IMR-90 (cell line): ENCODE data around the gene NDUFB4. TPM values are rescaled to one million over a fixed set of nuclear protein-coding genes. Genes with fewer than 3 reads are reported as not detected.

Experiments
- ATAC-seq: fragments of 200-7000 bp; cut with Tn5 transposase; 2 replicates; pipeline ENCODE4 v1.9.1; 2020; ENCODE audit warnings: low read depth, mild to moderate bottlenecking, moderate library complexity
- BruUV-seq: library from RNA; stranded (reverse); fragments of 400-500 nt; replicated peaks from 2 replicates; lab custom pipeline; 2021; lab: Mats Ljungman, UMichigan
- CTCF ChIA-PET: fragments of 300-600 bp; formaldehyde crosslinking; extraction: SDS; loops from one replicate; lab custom pipeline; 2021; ENCODE audit warnings: antibody characterized with exemption; lab: Yijun Ruan, JAX
- POLR2A ChIA-PET: fragments of 300-600 bp; sonication (Branson Sonifier 250); formaldehyde crosslinking; loops from one replicate; lab custom pipeline; 2022; ENCODE audit warnings: antibody characterized with exemption; ENCODE audit not compliant: unreplicated experiment; lab: Charles Lee
- DNase-seq: peaks from one replicate; pipeline ENCODE4 v3.0.0; 2013
- H2AFZ ChIP-seq: replicated peaks from 2 replicates; pipeline ENCODE3; 2013; ENCODE audit warnings: low read length, mild to moderate bottlenecking; ENCODE audit not compliant: poor library complexity
- H2AK5ac ChIP-seq: 2 replicates; pipeline ENCODE4 v1.6.1; 2013; ENCODE audit warnings: low read depth, low read length, inconsistent platforms
- H2AK9ac ChIP-seq: replicated peaks from 2 replicates; pipeline ENCODE3; 2013; ENCODE audit warnings: mild to moderate bottlenecking, low read depth, low read length, moderate library complexity; ENCODE audit not compliant: poor library complexity
- H2BK120ac ChIP-seq: 2 replicates; pipeline ENCODE4 v1.6.1; 2013; ENCODE audit warnings: low read depth, low read length, inconsistent platforms
- H2BK15ac ChIP-seq: 3 replicates; pipeline ENCODE4 v1.6.1; 2013; ENCODE audit warnings: low read depth, low read length, inconsistent platforms
- H2BK20ac ChIP-seq: 2 replicates; pipeline ENCODE4 v1.6.1; 2013; ENCODE audit warnings: low read depth, mild to moderate bottlenecking, inconsistent platforms, low read length, moderate library complexity
- H2BK5ac ChIP-seq: 2 replicates; pipeline ENCODE4 v1.6.1; 2013; ENCODE audit warnings: mild to moderate bottlenecking, low read depth, low read length, inconsistent platforms; ENCODE audit not compliant: poor library complexity, severe bottlenecking
- H3K14ac ChIP-seq: replicated peaks from 2 replicates; pipeline ENCODE4 v1.6.1; 2013; ENCODE audit warnings: low read depth, low read length, inconsistent platforms
- H3K18ac ChIP-seq: 2 replicates; pipeline ENCODE4 v1.6.1; 2013; ENCODE audit warnings: low read depth, low read length, control low read depth
- H3K23ac ChIP-seq: 2 replicates; pipeline ENCODE4 v1.6.1; 2013; ENCODE audit warnings: low read depth, low read length, inconsistent platforms
- H3K27ac ChIP-seq: 2 replicates; pipeline ENCODE4 v1.5.1; 2013; ENCODE audit warnings: mild to moderate bottlenecking, control low read depth, low read length; ENCODE audit not compliant: insufficient read depth
- H3K27me3 ChIP-seq: 2 replicates; pipeline ENCODE4 v1.6.1; 2013; ENCODE audit warnings: low read length; ENCODE audit not compliant: control insufficient read depth, insufficient read depth
- H3K36me3 ChIP-seq: 2 replicates; pipeline ENCODE4 v1.6.1; 2013; ENCODE audit warnings: low read length, mixed read lengths; ENCODE audit not compliant: control insufficient read depth, insufficient read depth
- H3K4ac ChIP-seq: 2 replicates; pipeline ENCODE4 v1.6.1; 2013; ENCODE audit warnings: low read depth, low read length, inconsistent platforms
- H3K4me1 ChIP-seq: 2 replicates; pipeline ENCODE4 v1.6.1; 2013; ENCODE audit warnings: low read length, mixed read lengths; ENCODE audit not compliant: control insufficient read depth, insufficient read depth
- H3K4me2 ChIP-seq: 2 replicates; pipeline ENCODE4 v1.6.1; 2013; ENCODE audit warnings: low read depth, mild to moderate bottlenecking, control low read depth, low read length, moderate library complexity
- H3K4me3 ChIP-seq: 2 replicates; pipeline ENCODE4 v1.5.1; 2013; ENCODE audit warnings: low read depth, mild to moderate bottlenecking, control low read depth, low read length, moderate library complexity; ENCODE audit not compliant: insufficient read depth
- H3K56ac ChIP-seq: 2 replicates; pipeline ENCODE4 v1.6.1; 2013; ENCODE audit warnings: low read length, inconsistent platforms; ENCODE audit not compliant: insufficient read depth; ENCODE audit errors: extremely low read depth
- H3K79me1 ChIP-seq, 2 experiments: 2 replicates each; pipeline ENCODE4 v1.6.1; 2013; ENCODE audit warnings: low read length in 2 of 2, inconsistent platforms in 1 of 2, low read depth in 1 of 2
- H3K9ac ChIP-seq: 2 replicates; pipeline ENCODE4 v1.6.1; 2013; ENCODE audit warnings: low read depth, low read length, control low read depth
- H3K9me1 ChIP-seq: 2 replicates; pipeline ENCODE4 v1.6.1; 2013; ENCODE audit warnings: low read length, inconsistent platforms; ENCODE audit not compliant: insufficient read depth
- H3K9me3 ChIP-seq: 2 replicates; pipeline ENCODE4 v1.6.1; 2013; ENCODE audit warnings: low read length; ENCODE audit not compliant: control insufficient read depth, insufficient read depth
- H4K20me1 ChIP-seq: 2 replicates; pipeline ENCODE4 v1.6.1; 2013; ENCODE audit warnings: low read length, inconsistent platforms; ENCODE audit not compliant: insufficient read depth
- H4K5ac ChIP-seq: 2 replicates; pipeline ENCODE4 v1.6.1; 2013; ENCODE audit warnings: mild to moderate bottlenecking, low read depth, low read length, control low read depth
- H4K8ac ChIP-seq, 2 experiments: 2 replicates each; pipeline ENCODE4 v1.6.1; 2013; ENCODE audit warnings: low read depth in 2 of 2, low read length in 2 of 2, control low read depth in 1 of 2, inconsistent platforms in 1 of 2
- H4K91ac ChIP-seq: 2 replicates; pipeline ENCODE4 v1.6.1; 2013; ENCODE audit warnings: low read depth, low read length, inconsistent platforms; ENCODE audit not compliant: insufficient read depth
- BHLHE40 ChIP-seq: fragments of 150-350 bp; IDR thresholded peaks from 2 replicates; pipeline ENCODE4 v1.6.1; 2016; ENCODE audit warnings: mild to moderate bottlenecking, low read depth, low read length
- CEBPB ChIP-seq: IDR thresholded peaks from 2 replicates; pipeline ENCODE4 v1.6.1; 2012; ENCODE audit warnings: low read depth, low read length, improper control_type of control experiment
- CTCF ChIP-seq: conservative IDR thresholded peaks from 2 replicates; pipeline ENCODE4 v1.5.1; 2012; ENCODE audit warnings: mild to moderate bottlenecking, low read depth, low read length, improper control_type of control experiment
- ELK1 ChIP-seq: fragments of 150-350 bp; IDR thresholded peaks from 2 replicates; pipeline ENCODE4 v1.6.1; 2016; ENCODE audit warnings: low read depth, mild to moderate bottlenecking, low read length, moderate library complexity, borderline replicate concordance
- FOS ChIP-seq: fragments of 150-350 bp; IDR thresholded peaks from 2 replicates; pipeline ENCODE4 v1.6.1; 2016; ENCODE audit warnings: low read depth, low read length
- MAZ ChIP-seq: IDR thresholded peaks from 2 replicates; pipeline ENCODE4 v1.6.1; 2012; ENCODE audit warnings: low read depth, mild to moderate bottlenecking, low read length, improper control_type of control experiment, moderate library complexity, borderline replicate concordance
- MXI1 ChIP-seq: IDR thresholded peaks from 2 replicates; pipeline ENCODE4 v1.6.1; 2012; ENCODE audit warnings: low read depth, mild to moderate bottlenecking, low read length, moderate library complexity, borderline replicate concordance
- NFE2L2 ChIP-seq: fragments of 150-350 bp; IDR thresholded peaks from 2 replicates; pipeline ENCODE4 v1.6.1; 2016; ENCODE audit warnings: low read depth, mild to moderate bottlenecking, low read length
- POLR2A ChIP-seq: IDR thresholded peaks from 2 replicates; pipeline ENCODE4 v1.6.1; 2012; ENCODE audit warnings: mild to moderate bottlenecking, low read depth, low read length
- RAD21 ChIP-seq: IDR thresholded peaks from 2 replicates; pipeline ENCODE4 v1.6.1; 2012; ENCODE audit warnings: low read length, improper control_type of control experiment
- RCOR1 ChIP-seq: IDR thresholded peaks from 2 replicates; pipeline ENCODE4 v1.6.1; 2012; ENCODE audit warnings: mild to moderate bottlenecking, low read length, improper control_type of control experiment; ENCODE audit not compliant: insufficient replicate concordance
- RFX5 ChIP-seq: IDR thresholded peaks from 2 replicates; pipeline ENCODE4 v1.8.0; 2012; ENCODE audit warnings: low read depth, mild to moderate bottlenecking, low read length, moderate library complexity
- SMC3 ChIP-seq: fragments of 150-350 bp; IDR thresholded peaks from 2 replicates; pipeline ENCODE4 v1.6.1; 2016; ENCODE audit warnings: low read depth, mild to moderate bottlenecking, antibody characterized with exemption, low read length, moderate library complexity
- WGBS, 2 experiments: methylation state at CpG; one replicate each; pipeline versions ENCODE4 v1.1.5 to v1.1.7; 2013; ENCODE audit warnings: missing lambda C conversion rate in 2 of 2; ENCODE audit not compliant: insufficient read length in 1 of 2; ENCODE audit errors: extremely low coverage in 2 of 2; 5-methylcytosine and 5-hydroxymethylcytosine counted together
- dilution Hi-C: fragments of 300-500 bp; cut with HindIII; formaldehyde crosslinking; loops from one replicate; pipeline ENCODE4 v1.14.3; 2018; ENCODE audit warnings: low sequenced_read_pairs; ENCODE audit not compliant: unreplicated experiment
- in situ Hi-C: fragments of 300-500 bp; cut with MboI; formaldehyde crosslinking; loops from 3 replicates; pipeline ENCODE4 v1.14.3; 2019; ENCODE audit warnings: low sequenced_read_pairs, inconsistent platforms, mixed read lengths
- intact Hi-C: fragments of 100-400 bp; cut with micrococcal nuclease; formaldehyde crosslinking; loops from 2 replicates; pipeline ENCODE4 v1.10.0; 2022
- polyA plus RNA-seq, 3 experiments: library from polyadenylated mRNA; depleted of rRNA; stranded (reverse); fragments of >200 nt; gene quantifications; 2 replicates each; pipeline ENCODE4 v1.2.3, GENCODE V29; 2012; ENCODE audit warnings: low replicate concordance in 1 of 3
- total RNA-seq: library from RNA; depleted of rRNA; stranded (reverse); fragments of >200 nt; gene quantifications from 2 replicates; pipeline ENCODE4 v1.2.3, GENCODE V29; 2012

The NDUFB4 gene
- total and polyA plus RNA-seq, 2 of the 4 experiments (the other 2 are of a cell fraction) = 53.9 to 278 TPM

GRCh38 chr3:120567370-120568201 lies 28.6 kb upstream of the NDUFB4 start (continued):
- no peak for TF ChIP-seq SMC3
- no peak for TF ChIP-seq RFX5

GRCh38 chr3:120568202-120568531 lies 28.0 kb upstream of the NDUFB4 start:
- WGBS, 2 experiments = 67% methylated on average over 2 of the region's 3 CpGs; no CpG with 5 or more reads in 1 of the 2 experiments
- no peak overlapping the region for H3K4me3 ChIP-seq
- no peak overlapping the region for H4K8ac ChIP-seq
- 0 out of 2 replicates have a peak, but pooled peaks cover 2% of the 10 kb centered on the region for H3K4me1 ChIP-seq
- no peak overlapping the region for H2BK5ac ChIP-seq
- DNase-seq (no peak), ATAC-seq (no peak)
- H3K36me3 ChIP-seq = no peaks in the 10 kb centered on the region
- H4K5ac ChIP-seq = no peak overlapping the region
- H2AFZ ChIP-seq = no peak overlapping the region
- H2BK15ac ChIP-seq = no peak overlapping the region
- H3K9me1 ChIP-seq = 0 out of 2 replicates have a peak, but pooled peaks cover 3% of the 10 kb centered on the region
- no peak overlapping the region for H3K4ac ChIP-seq
- ChIA-PET POLR2A (no interaction called here), CTCF (interaction anchor here (0.5 to 2.4 kb wide), 16 partner anchors 9 to 934 kb away, joined by 3 to 18 read pairs (median 3); partner anchors contain the start of genes GTF2E1 and RABL3)
- intact Hi-C loops = loop anchor here (10.0 kb wide), 1 partner anchor 577 kb away; no protein-coding TSS in a partner anchor
- H4K20me1 ChIP-seq = no peaks in the 10 kb centered on the region
- no peak overlapping the region for H3K23ac ChIP-seq
- no peak overlapping the region for H3K4me2 ChIP-seq
- no peak overlapping the region for H3K14ac ChIP-seq
- H2BK120ac ChIP-seq = no peak overlapping the region
- H2AK5ac ChIP-seq = no peak overlapping the region
- no peak overlapping the region for H3K27ac ChIP-seq
- no TSS peak for BruUV-seq
- in situ Hi-C loops = loop anchor here (25.0 kb wide), 1 partner anchor 919 kb away; no protein-coding TSS in a partner anchor
- no peak overlapping the region for H3K18ac ChIP-seq
- TF ChIP-seq CTCF (no peak), SMC3 (no peak), POLR2A (no peak), MAZ (no peak), CEBPB (no peak), RAD21 (no peak), FOS (no peak), ELK1 (no peak), RCOR1 (no peak), NFE2L2 (no peak), MXI1 (no peak), BHLHE40 (no peak)
- no peak overlapping the region for H3K56ac ChIP-seq
- no peak overlapping the region for H2AK9ac ChIP-seq
- dilution Hi-C loops = no loop called here
- no peaks in the 10 kb centered on the region for H3K9me3 ChIP-seq
- no peaks in the 10 kb centered on the region for H3K79me1 ChIP-seq
- H3K9ac ChIP-seq = no peak overlapping the region
- H3K27me3 ChIP-seq = no peaks in the 10 kb centered on the region
- H2BK20ac ChIP-seq = no peak overlapping the region
- H4K91ac ChIP-seq = no peak overlapping the region
